ENCODE data around the gene ANK3. TPM values are rescaled to one million over a fixed set of nuclear protein-coding genes. Genes with fewer than 3 reads are reported as not detected.

Gene ANK3
- total and polyA plus RNA-seq, 2 experiments from 2014 or later, result 46.5 to 85.2 TPM

DNA sequence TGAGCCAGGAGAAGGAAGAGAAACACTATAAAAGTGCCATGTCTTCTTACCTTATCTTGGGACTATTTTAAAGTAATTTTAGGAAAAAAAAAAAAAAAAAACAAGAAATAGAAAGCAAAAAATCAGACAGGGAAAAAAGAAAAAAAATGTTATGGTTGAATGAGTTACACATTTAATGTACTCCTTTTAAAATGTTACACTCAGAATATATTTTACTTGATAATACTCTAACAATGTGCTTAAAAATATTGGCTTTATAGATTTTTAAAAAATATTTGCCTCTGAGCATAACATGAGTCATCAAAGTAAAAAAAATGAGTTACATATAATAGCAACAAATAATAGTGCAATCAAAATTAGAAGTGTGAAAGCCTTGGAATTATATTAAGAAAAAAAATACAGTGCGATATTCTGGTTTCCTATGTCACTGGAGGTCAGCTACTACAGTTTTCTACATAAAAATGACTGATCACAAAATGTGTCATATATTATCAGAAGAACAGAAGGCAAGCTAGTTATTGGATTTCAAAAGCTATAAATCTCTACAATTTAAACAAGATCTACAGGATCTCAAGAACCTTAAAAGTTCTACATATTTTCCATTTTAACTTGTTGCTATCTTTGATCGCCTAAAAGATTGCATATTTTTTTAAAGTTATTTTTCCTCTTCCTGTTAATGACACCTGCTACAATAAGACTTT, 252.2 kb downstream of the ANK3 start:
- H3K36me3 Mint-ChIP-seq (ENCODE audit: low read depth), result peaks cover 8% of the 10 kb centered on the region; the same call in 2 of the 3 replicates
- H3K27ac Mint-ChIP-seq, result peak overlapping the region; percentile 20
- TF ChIP-seq, protein P1, sequence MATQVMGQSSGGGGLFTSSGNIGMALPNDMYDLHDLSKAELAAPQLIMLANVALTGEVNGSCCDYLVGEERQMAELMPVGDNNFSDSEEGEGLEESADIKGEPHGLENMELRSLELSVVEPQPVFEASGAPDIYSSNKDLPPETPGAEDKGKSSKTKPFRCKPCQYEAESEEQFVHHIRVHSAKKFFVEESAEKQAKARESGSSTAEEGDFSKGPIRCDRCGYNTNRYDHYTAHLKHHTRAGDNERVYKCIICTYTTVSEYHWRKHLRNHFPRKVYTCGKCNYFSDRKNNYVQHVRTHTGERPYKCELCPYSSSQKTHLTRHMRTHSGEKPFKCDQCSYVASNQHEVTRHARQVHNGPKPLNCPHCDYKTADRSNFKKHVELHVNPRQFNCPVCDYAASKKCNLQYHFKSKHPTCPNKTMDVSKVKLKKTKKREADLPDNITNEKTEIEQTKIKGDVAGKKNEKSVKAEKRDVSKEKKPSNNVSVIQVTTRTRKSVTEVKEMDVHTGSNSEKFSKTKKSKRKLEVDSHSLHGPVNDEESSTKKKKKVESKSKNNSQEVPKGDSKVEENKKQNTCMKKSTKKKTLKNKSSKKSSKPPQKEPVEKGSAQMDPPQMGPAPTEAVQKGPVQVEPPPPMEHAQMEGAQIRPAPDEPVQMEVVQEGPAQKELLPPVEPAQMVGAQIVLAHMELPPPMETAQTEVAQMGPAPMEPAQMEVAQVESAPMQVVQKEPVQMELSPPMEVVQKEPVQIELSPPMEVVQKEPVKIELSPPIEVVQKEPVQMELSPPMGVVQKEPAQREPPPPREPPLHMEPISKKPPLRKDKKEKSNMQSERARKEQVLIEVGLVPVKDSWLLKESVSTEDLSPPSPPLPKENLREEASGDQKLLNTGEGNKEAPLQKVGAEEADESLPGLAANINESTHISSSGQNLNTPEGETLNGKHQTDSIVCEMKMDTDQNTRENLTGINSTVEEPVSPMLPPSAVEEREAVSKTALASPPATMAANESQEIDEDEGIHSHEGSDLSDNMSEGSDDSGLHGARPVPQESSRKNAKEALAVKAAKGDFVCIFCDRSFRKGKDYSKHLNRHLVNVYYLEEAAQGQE (IDR thresholded peaks at IDR 0.05; ENCODE audit: unreplicated experiment), result no peak
- no peak for TF ChIP-seq EZH2phosphoT487 (IDR thresholded peaks at IDR 0.05; ENCODE audit: unreplicated experiment)
- TF ChIP-seq STAT1 (IDR thresholded peaks at IDR 0.05; ENCODE audit: unreplicated experiment), result no peak
- TF ChIP-seq, protein P2, sequence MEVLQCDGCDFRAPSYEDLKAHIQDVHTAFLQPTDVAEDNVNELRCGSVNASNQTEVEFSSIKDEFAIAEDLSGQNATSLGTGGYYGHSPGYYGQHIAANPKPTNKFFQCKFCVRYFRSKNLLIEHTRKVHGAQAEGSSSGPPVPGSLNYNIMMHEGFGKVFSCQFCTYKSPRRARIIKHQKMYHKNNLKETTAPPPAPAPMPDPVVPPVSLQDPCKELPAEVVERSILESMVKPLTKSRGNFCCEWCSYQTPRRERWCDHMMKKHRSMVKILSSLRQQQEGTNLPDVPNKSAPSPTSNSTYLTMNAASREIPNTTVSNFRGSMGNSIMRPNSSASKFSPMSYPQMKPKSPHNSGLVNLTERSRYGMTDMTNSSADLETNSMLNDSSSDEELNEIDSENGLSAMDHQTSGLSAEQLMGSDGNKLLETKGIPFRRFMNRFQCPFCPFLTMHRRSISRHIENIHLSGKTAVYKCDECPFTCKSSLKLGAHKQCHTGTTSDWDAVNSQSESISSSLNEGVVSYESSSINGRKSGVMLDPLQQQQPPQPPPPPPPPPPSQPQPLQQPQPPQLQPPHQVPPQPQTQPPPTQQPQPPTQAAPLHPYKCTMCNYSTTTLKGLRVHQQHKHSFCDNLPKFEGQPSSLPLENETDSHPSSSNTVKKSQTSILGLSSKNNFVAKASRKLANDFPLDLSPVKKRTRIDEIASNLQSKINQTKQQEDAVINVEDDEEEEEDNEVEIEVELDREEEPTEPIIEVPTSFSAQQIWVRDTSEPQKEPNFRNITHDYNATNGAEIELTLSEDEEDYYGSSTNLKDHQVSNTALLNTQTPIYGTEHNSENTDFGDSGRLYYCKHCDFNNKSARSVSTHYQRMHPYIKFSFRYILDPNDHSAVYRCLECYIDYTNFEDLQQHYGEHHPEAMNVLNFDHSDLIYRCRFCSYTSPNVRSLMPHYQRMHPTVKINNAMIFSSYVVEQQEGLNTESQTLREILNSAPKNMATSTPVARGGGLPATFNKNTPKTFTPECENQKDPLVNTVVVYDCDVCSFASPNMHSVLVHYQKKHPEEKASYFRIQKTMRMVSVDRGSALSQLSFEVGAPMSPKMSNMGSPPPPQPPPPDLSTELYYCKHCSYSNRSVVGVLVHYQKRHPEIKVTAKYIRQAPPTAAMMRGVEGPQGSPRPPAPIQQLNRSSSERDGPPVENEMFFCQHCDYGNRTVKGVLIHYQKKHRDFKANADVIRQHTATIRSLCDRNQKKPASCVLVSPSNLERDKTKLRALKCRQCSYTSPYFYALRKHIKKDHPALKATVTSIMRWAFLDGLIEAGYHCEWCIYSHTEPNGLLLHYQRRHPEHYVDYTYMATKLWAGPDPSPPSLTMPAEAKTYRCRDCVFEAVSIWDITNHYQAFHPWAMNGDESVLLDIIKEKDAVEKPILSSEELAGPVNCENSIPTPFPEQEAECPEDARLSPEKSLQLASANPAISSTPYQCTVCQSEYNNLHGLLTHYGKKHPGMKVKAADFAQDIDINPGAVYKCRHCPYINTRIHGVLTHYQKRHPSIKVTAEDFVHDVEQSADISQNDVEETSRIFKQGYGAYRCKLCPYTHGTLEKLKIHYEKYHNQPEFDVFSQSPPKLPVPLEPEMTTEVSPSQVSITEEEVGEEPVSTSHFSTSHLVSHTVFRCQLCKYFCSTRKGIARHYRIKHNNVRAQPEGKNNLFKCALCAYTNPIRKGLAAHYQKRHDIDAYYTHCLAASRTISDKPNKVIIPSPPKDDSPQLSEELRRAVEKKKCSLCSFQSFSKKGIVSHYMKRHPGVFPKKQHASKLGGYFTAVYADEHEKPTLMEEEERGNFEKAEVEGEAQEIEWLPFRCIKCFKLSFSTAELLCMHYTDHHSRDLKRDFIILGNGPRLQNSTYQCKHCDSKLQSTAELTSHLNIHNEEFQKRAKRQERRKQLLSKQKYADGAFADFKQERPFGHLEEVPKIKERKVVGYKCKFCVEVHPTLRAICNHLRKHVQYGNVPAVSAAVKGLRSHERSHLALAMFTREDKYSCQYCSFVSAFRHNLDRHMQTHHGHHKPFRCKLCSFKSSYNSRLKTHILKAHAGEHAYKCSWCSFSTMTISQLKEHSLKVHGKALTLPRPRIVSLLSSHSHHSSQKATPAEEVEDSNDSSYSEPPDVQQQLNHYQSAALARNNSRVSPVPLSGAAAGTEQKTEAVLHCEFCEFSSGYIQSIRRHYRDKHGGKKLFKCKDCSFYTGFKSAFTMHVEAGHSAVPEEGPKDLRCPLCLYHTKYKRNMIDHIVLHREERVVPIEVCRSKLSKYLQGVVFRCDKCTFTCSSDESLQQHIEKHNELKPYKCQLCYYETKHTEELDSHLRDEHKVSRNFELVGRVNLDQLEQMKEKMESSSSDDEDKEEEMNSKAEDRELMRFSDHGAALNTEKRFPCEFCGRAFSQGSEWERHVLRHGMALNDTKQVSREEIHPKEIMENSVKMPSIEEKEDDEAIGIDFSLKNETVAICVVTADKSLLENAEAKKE (CRISPR knock-in tag; IDR thresholded peaks at IDR 0.05), result no peak
- TF ChIP-seq, protein P3, sequence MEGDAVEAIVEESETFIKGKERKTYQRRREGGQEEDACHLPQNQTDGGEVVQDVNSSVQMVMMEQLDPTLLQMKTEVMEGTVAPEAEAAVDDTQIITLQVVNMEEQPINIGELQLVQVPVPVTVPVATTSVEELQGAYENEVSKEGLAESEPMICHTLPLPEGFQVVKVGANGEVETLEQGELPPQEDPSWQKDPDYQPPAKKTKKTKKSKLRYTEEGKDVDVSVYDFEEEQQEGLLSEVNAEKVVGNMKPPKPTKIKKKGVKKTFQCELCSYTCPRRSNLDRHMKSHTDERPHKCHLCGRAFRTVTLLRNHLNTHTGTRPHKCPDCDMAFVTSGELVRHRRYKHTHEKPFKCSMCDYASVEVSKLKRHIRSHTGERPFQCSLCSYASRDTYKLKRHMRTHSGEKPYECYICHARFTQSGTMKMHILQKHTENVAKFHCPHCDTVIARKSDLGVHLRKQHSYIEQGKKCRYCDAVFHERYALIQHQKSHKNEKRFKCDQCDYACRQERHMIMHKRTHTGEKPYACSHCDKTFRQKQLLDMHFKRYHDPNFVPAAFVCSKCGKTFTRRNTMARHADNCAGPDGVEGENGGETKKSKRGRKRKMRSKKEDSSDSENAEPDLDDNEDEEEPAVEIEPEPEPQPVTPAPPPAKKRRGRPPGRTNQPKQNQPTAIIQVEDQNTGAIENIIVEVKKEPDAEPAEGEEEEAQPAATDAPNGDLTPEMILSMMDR (conservative IDR thresholded peaks at IDR 0.05; ENCODE audit: low read depth in 2 of 2), result no peak
- no peak for TF ChIP-seq ZNF331 (CRISPR knock-in tag; IDR thresholded peaks at IDR 0.05; ENCODE audit: low read depth)
- TF ChIP-seq NANOG (IDR thresholded peaks at IDR 0.05; ENCODE audit: borderline replicate concordance), result no peak
- H3K4me1 ChIP-seq (ENCODE audit: insufficient read depth), result peaks cover 18% of the 10 kb centered on the region
- H3K9me2 ChIP-seq (ENCODE audit: insufficient read depth), result no peaks in the 10 kb centered on the region
- H3K27me3 Mint-ChIP-seq (ENCODE audit: insufficient read depth, low read depth, poor library complexity), result no peaks in the 10 kb centered on the region
- H3K4me3 ChIP-seq, result no peak overlapping the region
- H4K20me1 ChIP-seq (replicated peaks; ENCODE audit: insufficient read depth), result no peaks in the 10 kb centered on the region
- H3K4me2 ChIP-seq, result peak overlapping the region; percentile 61
- no peak for DNase-seq (ENCODE audit: low spot score)
- no peak for ATAC-seq
- peaks cover 19% of the 10 kb centered on the region for H3K4me1 Mint-ChIP-seq
- H3K79me2 ChIP-seq (replicated peaks; ENCODE audit: insufficient read depth), result peaks cover 18% of the 10 kb centered on the region
- no peaks in the 10 kb centered on the region for H3K36me3 ChIP-seq (ENCODE audit: insufficient read depth)
- H3F3A ChIP-seq (replicated peaks; ENCODE audit: low read depth), result no peaks in the 10 kb centered on the region
- peak overlapping the region; percentile 8; the same call in 1 of the 2 replicates for H3K27ac ChIP-seq (ENCODE audit: low read depth)
- H2AFZ ChIP-seq, result no peak overlapping the region
- H3K27me3 ChIP-seq (ENCODE audit: insufficient read depth), result no peaks in the 10 kb centered on the region
- H3K9me3 Mint-ChIP-seq, result no peaks in the 10 kb centered on the region
- peak overlapping the region; percentile 16; the same call in 1 of the 3 replicates for H3K4me3 Mint-ChIP-seq

Measured in GM23338 (cell line).